HG02588 (cell line): ENCODE data around the gene POC1A.

Experiments used
- ATAC-seq: cut with Tn5 transposase; IDR thresholded peaks from one replicate; pipeline ENCODE4 v1.9.1; 2021; ENCODE audit warnings: mild to moderate bottlenecking, moderate library complexity; ENCODE audit not compliant: unreplicated experiment

POC1A gene

DNA sequence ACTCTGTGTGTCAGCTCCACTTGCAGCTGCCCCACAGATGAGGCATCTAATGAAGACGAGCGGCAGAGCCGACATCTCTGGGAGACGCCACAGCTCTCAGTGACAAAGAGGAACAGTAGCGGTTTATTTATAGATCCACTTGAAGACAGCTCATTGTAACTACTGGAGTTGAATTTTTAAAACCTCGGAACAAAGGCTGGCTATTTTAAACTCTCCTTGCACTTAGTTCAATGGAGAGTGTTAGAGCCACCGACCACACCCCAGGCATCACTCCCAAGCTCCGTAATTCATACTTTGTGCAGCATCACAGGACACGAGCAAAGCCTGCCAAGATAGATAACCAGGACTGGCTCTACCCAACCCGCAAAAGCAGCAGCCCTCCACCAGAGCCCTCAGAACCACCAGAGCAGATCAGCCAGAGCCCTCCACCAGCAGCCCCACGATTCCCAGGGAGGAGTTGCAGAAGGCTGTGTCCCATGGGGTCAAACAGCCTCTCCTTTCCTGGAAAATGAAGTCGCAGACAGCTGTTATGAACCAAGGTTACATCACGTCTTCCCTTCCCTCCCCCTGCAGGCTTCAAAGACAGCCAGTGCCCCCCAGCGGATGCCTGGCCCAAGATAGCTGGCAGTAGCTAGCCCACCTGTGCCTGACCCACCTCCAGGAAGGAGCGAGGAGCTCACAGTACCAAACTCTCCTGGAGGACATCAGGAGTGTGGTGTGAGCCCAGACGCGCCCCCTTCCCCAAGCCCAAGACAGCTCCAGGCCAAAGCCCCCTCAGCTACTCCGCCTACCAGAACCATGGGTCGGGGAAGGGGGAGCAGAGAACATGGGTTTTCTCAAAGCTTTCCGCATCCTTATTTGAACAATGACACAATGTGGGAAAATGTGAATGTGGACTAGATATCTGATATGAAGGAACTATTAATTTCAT is 45.7 kb downstream of the POC1A start:
- no peak for ATAC-seq

DNA sequence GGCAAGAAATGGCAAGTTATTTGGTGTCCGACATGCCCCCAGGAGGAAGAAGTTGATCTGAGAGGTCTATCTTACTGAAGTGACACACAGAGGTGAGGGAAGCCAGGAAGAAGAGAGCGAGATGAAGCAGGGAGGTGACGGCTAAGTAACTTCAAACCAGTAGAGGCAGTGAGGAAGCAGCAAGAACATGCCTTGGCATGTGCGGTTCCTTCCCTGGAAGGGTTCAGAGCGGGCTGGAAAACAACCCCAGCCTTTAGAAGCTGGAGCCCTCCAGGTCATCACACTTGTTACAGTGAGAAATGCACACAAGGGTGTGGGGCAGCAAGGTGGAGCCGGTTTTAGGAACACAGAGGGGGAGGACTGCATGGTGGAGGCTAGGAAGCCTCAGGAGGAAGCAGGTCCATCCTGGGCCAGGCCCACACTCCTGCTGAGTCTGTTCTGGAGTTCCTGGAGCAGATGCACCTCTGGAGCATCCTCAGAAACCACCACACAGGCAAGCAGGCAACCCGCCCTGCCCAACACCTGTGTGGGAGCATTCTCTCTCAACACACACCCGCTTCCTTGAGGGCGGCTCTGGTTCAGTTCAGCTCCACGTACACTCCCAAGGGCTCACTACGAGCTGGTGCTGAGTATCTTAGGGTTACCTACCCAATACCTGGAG is 47.1 kb downstream of the POC1A start:
- ATAC-seq, result no peak

DNA sequence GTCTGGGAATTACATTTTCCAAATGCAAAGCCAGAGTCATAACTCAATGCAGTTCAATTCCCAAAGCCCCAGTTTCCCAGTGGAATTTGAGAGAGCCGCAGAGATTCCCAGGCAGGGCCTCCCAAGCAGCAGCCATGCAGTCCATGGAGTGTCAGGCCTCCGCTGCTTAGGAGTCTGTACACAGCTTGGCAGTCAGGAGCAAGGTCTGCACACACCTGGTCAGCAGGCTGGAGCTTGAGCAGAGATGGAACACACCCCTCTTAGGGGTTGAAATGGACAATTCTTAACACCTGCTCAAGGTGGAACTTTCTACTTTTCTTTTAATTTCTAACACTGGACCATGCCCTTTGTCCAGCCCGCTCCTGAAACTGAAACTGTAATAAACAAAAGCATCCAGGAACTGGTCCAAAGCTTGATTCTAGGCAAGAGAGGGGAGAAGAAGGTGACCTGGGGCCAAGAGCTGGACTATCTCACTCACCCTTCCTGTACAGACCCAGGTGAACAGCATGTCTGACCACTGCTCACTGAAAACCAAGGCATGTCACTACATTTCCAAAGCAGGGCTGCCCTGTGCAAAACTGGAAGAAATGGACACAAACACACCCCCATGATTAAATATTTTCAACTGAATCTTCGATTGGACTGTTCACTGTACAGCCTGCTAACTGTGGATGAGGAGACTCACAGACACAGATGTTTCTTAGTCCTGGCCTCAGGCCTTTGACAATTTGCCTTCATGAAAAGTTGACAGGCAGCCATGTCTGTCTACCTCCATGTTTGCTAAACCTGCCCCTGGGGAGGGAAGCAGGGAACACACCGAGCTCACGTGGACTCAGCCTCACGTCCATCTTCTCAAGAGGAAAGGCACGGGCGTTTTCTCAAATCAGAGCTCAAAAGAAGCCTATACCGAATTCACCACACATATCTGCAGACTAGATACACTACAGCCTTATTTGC is 49.3 kb downstream of the POC1A start:
- ATAC-seq, result no peak

DNA sequence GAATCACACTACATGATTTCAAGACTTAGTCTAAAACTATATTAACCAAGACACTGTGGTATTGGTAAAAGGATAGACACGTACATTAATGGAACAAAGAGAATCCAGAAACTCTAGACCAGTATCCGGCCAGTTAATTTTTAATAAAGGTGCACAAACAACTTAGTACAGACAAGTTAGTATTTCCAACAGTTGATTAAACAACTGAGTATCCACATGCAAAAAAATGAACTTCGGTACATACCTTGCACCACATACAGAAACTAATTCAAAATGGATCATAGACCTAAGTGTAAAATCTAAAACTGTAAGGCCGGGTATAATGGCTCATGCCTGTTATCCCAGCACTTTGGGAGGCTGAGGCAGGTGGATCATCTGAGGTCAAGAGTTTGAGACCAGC is 51.3 kb downstream of the POC1A start:
- no peak for ATAC-seq

DNA sequence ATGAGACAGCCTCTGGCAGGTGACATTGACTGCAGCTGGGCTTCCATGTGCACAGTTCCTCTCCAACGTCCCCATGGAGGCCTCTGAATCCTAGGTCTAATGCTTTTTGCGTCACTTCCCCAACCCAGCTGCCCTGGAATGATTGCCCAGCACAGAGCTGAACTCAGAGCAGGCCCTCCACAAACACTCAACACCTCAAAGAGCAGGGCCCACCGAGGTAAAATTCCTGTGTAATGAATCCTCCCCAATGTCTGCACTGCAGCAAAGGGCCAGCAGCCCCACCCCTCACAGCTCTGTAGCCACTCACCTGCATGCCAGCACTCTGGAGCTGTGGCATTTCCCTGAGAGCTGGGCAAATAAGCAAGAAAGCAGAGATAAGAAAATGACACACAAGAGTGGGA is 55.2 kb downstream of the POC1A start:
- ATAC-seq, result no peak

DNA sequence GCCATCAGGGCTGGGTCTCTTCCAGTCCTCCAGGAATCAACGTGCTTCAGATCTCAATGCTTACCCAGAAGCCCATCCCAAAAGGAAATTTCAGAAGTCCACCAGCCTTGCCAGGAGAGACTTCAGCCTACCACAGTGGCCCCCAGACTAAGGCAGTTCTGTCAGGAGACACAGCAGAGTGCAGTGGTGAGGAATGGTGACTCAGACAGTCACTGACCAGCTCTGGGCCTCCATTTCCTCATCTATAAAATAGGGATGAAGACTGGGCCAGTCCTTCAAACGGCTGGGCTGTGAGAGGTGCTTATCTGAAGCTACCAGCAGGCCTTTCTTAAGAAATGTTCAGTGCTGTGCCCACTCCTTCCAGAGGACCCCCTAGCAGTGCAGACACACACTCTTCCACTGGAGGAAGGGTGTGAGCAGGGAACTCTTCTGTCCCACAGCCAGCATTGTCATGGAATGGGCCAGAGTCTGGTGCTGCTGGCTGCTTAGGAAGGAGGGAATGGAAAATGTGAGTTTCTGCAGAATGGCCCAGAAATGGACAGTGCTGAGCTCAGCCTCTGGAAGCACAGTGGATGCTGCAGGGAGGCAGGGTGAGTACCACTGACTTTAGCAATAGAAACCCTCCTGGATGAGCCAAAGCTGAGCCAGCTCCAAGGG is 56.2 kb downstream of the POC1A start:
- no peak for ATAC-seq

DNA sequence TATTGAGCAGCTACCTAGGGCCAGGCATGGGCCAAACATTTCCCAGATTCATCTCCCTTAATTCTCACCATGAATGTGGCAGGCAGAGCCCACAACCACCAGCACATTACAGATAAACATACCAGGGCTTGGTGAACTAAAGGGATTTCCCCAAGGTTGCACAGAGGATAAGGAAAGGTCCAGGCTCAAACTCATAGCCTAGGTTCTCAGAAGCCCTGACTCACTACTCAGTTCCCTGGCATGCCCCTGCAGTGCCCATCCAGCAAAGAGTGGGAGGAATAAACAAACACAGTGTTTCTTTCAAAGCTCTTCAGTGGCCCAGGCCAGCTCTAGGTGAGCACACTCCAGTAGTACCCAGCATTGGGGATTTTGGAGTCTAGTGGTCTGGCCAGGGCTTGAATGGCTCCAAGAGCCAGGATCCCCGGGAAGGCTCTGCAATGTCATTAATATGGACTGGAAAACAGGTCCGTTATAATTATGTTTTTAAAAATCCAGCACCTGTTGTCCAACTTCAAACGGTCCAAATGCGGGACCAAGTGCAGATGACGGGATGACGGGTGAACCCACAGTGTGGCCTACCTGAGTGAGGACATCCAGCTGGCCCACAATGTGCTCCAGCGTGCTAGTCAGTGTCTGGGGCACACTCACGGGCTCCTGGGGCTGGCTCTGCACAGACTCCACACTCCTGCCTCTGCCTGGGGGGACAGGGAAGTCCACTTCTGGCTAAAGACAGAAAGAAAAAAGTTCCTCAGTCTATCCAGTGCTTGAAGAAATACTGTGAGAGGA is 58.0 kb downstream of the POC1A start:
- no peak for ATAC-seq

DNA sequence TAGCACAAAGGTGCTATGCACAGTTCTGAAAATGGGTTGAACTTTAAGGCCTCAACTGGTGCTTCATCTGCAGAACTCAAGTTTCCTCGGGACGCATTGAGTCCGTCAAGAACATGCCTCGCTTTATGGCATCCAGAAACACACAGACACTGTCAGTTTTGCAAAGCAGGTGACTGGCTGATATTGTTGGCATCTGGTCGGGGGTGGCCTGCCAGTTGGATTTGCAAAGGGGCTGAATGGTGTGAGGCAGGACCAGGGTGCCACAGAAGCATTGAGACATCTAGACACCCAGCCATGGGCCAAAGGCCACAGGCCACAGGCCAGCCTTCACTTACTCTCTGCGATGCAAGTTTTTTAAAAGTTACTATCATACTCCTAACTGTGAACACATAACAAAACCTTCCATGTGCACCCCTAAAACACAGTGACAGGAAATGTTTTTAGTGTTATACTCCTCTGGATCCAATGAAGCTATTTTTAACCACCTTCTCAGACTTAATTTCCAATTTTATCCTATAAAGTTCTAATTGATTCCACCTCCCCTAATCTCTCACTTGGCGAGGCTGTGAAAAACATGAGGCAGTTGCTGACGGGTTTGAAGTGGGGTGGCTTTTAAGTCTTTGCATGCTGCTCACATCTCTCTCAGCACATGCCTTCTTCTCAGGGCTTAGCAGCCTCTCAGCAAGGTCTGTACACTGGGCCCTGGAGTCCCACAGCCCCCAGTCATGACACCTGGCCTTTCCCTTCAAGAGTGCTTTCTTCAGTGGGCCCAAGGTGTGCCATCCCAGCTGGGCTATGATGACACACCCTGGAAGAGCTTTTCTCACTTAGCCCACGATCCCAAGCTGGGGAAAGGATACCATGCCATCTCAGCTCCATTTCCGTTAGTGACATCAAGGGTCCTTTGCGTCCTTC is 59.4 kb downstream of the POC1A start:
- no peak for ATAC-seq

DNA sequence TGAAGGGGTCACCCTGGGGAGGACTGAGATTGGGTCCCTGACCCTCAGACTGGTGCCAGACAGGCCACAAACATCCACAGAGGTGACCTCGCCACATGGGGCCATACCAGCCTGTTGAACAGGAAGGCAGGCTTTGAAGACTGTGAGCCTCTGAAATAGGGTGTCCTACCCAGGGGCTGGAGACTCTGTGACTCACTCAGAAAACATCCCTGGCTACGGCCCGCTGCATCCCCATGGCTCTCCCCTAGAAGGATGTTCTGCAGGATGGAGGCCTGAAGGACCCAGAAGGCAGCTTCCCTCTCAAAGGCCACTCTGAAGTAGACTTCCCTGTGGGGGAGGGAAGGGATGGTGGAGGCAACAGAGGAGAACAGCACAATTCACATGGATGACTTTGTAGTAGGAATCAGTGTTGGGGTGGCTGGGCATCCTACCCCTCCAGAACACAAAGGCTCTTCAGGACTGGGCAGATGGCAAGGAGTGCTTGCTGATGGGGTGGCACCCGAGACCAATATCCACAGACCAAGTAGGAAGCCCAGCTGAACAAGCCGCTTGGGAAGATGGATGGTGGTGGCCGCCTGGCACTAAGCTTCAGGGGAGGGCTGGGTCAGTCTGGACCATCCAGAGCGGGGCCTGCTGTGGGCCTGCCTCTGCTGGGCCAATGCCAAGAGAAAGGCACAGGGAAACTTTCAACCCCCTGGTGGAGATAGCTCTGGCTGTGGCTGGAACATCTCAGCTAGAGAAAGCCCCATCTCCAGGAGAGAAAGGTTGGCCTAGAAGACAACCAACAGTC is 60.3 kb downstream of the POC1A start:
- ATAC-seq, result no peak

DNA sequence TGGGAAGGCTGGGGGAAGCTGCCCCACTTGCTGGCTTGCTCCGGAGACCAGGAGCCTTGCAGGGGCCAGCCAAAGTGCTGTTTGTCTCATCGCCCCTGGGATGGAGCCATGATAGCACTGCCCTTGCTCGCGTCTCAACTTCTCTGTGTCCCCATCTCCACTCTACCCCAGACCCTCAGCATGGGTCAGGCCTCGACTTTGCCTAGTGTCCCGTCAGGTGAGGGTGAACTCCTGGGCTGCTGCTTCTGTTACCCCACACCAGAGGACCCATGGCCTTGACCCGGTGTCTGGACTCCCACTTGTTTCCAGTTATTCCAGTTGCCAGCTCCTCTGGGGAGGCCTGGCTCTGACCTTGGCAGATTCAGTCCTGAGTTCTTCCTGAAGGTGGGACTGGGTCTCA is 61.3 kb downstream of the POC1A start:
- no peak for ATAC-seq

DNA sequence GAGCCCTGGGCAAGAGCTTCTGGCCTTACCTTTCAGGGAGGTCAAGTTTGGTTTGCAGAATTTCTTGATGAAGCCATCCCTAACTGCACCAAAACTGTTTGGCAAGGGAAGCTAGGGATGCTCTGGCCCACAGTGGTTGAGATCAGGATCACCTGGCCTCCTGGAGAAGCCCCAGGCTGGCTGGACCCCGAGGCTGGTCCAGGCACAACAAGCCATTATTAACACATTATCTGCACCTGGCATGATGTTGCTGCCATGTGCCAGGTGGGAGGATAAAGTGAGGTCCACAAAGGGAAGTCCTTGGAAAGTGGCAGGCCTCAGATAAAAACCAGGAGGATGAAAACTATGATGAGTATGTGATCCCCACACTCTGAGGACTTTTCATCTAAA is 62.0 kb downstream of the POC1A start:
- no peak for ATAC-seq

DNA sequence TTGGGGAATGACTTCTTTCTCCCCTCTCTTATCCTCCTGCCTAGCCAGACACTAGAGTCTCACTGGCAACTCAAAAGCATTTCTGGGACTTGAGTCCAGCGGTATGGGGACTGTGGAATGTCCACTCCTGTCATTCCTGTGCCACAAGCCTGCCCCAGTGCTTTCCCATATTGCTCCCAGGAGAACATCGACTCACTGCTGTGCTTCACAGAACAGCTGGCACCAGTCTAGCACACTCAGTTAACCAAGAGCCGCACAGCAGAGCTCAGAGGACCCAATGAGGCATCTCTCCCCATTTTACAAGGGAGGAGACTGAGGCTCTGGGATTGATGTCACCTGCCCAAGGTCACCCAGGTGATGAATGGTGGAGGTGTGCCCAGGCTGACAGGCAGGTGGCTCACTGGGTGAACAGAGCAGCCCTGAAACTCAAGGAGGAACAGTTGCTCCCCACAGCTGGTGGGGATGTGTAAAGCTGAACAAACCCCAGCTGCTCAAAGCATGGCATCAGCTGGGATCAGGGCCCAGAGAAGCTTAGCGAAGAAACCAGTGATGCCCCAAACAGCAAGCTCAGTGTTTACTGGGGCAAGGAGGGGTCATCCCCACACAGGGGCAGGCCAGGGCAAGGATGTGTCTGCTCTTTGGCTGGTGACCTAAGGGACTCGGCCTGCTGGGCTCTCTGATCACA is 62.5 kb downstream of the POC1A start:
- ATAC-seq, result no peak

DNA sequence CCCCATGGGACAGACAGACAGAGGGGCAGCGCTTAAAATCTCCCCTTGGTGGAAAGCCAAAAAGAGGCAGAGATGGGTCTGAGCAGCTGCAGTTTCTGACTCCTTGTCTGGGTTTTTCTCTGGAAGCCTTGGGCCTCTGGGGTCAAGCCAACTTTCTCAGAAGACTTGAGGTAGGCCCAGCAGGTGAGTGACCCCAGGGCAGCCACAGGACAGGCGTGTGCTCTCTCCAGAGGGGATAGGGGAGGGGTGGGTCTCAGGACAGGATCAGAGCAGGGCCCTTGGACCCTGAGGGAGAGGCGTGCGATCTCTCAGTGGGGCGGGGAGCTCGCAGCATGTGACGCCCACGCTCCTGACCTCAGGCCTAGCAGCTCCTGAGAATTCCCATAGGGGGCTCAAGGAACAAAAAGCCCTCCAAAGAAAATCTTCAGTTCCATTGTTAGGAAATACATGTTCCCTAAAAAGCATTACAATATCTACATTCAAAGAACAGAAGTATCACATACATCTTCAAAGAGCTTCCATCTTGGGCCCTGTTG is 63.2 kb downstream of the POC1A start:
- ATAC-seq, result no peak

DNA sequence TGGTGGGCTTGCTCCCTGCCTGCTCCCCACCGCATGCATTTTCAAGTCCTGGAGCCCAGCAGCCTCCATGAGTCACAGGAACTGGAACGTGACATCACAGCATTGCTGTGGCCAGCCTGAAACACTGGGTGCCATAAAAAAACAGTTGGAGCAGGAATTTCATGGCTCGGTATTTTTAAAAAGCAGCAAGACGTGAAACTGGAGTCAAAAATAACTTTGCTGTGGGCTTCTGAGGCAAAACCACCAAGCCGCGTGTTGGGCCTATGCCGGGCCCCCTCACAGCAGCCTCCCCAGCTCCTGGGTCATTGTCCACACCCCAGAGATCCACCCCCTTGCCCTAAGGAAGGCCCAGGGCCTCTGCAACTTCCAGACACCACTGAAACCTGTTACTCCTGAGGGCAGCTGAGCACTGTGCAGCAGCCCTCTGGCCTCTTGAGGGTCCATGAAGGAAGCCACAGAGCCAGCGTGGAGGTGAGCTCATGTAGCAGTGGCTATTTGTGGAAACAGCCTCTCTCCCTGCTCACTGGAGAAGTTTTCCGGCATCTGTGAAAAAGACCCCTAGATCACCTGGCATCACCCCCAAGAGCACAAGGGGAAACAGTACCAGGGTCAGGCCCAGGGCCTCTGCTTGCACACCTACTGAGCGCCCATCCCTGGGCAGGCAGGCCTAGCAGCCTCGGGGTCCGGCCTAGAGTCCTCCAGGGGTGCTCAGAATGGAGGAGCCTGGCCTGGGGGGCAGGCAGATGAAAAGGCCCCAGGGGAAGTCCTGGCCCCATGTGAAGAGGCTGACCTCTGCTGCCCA is 63.9 kb downstream of the POC1A start:
- no peak for ATAC-seq

DNA sequence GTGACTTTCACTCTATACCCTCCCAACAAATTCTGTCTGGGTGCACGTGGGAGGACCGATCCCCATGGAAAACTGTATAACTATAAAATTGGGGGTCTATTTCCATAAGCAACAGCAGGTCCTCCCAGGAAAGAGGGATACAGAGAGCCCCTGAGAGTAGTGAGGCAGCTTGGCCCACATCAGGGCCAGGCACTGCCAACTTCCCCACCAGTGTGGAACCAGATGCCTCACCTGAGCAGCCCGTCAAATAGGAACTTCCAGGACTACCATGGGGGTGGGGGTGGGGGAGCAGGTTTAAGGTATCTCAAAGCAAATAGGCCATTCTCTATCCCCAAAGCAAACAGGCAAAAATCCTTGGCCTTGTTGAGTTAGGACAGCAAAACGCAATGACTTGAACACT is 64.5 kb downstream of the POC1A start:
- ATAC-seq, result no peak
